Omental fat pad (tissue), 4 donors: ENCODE measurements around the gene ISY1. TPM values are rescaled to one million over a fixed set of nuclear protein-coding genes. Genes with fewer than 3 reads are reported as not detected.

Experiments used
- ATAC-seq: fragments of 150-250 bp; one replicate; pipeline ENCODE4 v1.9.1; 2016; ENCODE audit warnings: mild to moderate bottlenecking, moderate library complexity; ENCODE audit not compliant: low FRiP score
- DNase-seq: peaks from one replicate; pipeline ENCODE4 v3.0.0-alpha.2; 2019; ENCODE audit warnings: low spot score
- CTCF ChIP-seq, 3 donors: fragments of 450-650 bp; IDR thresholded peaks; one replicate each; pipeline ENCODE4 v1.5.1; 2016 to 2017; ENCODE audit warnings: antibody characterized with exemption in 3 of 3, mild to moderate bottlenecking in 3 of 3, moderate library complexity in 2 of 3
- total RNA-seq, 4 donors: library from RNA; depleted of rRNA; stranded (reverse); fragments of >200 nt; gene quantifications; one replicate each; pipeline ENCODE4 v1.1.0, GENCODE V29; 2016

The ISY1 gene
- total RNA-seq, 4 donors from 2014 or later, result 14.4 to 23.2 (median 17.0) TPM

DNA sequence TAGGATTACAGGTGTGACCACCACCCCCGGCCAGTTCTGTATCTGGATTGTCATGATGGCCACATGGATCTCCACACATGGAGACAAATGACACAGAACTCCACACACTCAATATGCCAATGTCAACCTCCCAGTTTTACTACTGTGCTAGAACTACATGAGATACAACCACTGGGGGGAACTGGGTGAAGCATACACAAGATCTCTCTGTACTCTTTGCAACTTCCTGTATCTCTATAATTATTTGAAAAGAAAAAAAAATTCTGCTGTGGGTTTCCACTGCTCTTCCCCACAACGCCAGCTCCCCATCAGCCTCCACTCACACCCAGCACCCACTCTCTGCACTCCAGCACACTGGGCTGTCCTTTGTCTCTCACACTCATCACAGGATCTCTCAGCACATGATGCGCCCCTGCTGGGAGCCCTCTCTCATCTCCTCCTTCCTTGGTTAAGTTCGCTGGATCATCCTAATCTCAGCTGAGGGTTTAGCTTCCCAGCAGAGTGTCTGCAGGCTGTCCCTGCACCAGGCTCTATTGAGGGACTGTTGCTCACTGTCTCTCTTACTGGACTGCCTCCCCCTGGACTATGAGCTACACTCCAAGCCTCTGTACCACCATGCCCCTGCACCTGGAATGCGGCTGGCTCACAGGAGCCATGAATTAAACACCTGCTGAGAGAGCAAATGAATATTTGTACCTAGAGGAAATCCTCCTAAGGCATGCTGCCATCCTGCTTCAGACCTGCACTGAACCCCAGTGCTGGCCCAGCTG, 28.6 kb downstream of the ISY1 start:
- no peak for DNase-seq
- no peak for ATAC-seq
- TF ChIP-seq CTCF (IDR thresholded peaks at IDR 0.05), result no peak

DNA sequence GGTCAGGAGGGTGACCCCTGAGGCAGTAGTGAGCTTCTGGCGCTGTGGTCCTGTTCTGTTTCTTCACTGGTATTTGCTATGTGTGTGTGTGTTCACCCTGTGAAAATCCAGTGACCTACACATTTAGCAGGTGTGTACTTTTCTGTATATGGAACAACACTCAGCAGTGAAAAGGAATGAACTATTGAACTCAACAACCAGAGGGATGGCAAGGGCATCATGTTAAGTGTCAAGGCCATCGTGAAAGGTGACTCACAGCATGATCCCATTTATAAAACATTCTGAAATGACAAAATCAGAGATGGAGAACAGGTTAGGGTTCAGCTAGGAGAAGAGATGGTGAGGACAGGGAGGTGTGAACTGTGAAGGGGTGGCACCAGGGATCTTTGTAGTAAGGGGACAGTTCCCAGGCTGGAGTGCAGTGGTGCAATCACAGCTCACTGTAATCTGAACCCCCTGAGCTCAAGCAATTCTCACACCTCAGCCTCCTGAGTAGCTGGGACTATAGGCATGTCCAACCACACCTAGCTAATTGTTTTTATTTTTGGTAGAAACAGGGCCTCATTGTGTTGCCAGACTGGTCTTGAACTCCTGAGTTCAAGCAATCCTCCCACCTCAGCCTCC, 29.3 kb downstream of the ISY1 start:
- TF ChIP-seq CTCF (IDR thresholded peaks at IDR 0.05), result no peak
- no peak for DNase-seq
- no peak for ATAC-seq

DNA sequence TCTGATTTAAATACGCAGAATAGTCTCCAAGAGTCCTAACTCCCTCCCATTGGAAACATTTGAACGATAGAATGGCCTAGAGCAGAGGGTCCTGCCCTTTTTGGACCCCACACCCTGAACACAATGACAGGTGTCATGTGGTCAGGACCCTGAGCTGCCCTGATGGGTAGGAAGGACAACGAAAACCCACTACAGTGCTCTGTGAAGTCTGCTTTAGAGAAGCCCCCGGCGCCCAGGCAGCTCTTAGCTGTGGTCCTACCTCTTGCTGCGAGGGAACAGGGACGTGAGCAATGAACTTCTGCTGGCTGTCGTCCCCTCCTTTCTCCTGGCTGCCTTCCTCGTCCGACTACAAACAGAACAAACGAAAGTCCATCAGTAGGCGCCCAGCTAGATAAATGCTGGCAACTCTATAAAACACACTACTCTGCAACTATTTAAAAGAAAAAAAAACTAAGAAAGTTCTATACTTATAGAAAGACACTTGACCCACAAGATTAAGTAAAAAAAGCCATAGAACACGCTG, 30.5 kb downstream of the ISY1 start:
- DNase-seq (no peak), ATAC-seq (no peak)
- no peak for TF ChIP-seq CTCF (IDR thresholded peaks at IDR 0.05)

GRCh38 chr3:129128357-129129155, 32.3 kb downstream of the ISY1 start:
- DNase-seq (no peak), ATAC-seq (peak; percentile 20)
- TF ChIP-seq CTCF (IDR thresholded peaks at IDR 0.05), result no peak

DNA sequence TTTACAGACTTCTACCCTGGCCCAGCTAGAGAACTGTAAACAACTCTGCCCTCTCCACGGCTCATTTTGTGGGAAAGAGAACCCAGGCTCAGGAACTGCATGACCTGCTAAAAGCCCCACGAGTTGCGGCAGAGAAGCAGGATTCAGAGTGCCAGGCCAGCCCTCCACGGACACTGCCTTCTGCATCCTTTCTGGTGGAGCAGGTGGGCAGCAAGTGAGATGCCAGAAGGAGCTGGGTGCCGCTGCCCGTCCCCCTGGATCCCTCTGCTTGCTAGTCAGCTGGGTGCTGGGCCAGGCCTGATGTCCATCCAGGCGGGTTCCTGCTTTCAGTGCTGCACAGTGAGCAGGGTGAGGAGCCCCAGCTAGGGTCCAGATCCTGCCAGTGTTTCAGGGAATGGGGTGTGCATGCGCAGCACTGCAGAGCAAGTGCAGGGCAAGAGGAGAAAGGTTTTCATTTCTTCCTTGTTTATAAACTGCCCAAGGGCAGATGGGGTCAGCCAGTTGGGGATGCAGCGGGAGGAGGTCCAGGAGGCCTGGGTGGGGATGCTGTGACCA, 34.1 kb downstream of the ISY1 start:
- ATAC-seq, result no peak
- no peak for TF ChIP-seq CTCF (IDR thresholded peaks at IDR 0.05)
- DNase-seq, result no peak

DNA sequence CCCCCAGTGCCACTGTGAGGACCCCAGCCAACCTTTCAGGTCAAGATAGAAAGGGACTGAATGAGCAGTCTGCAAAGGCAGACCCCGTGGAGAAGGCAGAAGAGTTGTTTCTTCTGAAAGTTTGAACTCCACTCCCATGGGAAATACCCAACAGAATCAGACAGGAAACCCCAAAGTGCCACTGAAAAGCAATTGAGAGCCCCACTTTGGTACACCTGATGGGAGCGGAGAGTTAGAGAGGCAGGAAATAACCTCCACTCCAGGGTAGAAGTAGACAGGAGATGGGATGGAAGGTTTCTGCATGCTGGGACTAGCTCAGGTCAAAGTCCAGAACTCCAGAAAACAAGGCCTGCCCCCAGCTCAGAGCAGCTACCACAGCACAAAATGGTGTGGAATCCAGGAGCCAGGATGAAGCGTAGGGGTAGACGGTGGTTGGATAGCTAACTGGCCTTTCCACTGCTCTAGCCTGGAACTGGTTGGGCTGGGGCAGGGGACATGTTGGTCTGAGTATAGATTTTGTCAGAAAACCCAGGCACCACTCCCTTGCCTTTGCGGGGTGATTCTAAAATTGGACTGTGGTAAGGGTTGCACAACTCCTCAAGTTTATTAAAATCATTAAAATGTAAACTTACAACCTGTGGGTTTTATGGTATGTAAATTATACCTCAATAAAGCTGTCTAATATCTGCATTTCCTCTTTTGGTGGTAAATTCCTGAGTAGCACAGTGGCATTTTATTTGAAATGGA, 37.4 kb downstream of the ISY1 start:
- ATAC-seq (no peak), DNase-seq (no peak)
- no peak for TF ChIP-seq CTCF (IDR thresholded peaks at IDR 0.05)
